Measurements from ENCODE around the gene EMP2.

EMP2 gene

GRCh38 chr16:10589109-10589508 lies 8.7 kb upstream of the EMP2 start:
- ATAC-seq: no peak
- no peak for TF ChIP-seq CREB5 (CRISPR knock-in tag; IDR thresholded peaks at IDR 0.05; ENCODE audit: low read depth)
- no peak for TF ChIP-seq ISL1 (CRISPR knock-in tag; IDR thresholded peaks at IDR 0.05)
- TF ChIP-seq ZFP3 (CRISPR knock-in tag; IDR thresholded peaks at IDR 0.05): no peak
- TF ChIP-seq TCF4 (CRISPR knock-in tag; IDR thresholded peaks at IDR 0.05; ENCODE audit: borderline replicate concordance): no peak
- no peak for TF ChIP-seq PPARA (CRISPR knock-in tag; IDR thresholded peaks at IDR 0.05; ENCODE audit: borderline replicate concordance)
- TF ChIP-seq ZNF70 (CRISPR knock-in tag; IDR thresholded peaks at IDR 0.05): no peak
- TF ChIP-seq TOX (CRISPR knock-in tag; IDR thresholded peaks at IDR 0.05; ENCODE audit: borderline replicate concordance): no peak
- no peak for TF ChIP-seq ESRRG (CRISPR knock-in tag; IDR thresholded peaks at IDR 0.05)
- TF ChIP-seq POU6F1 (CRISPR knock-in tag; IDR thresholded peaks at IDR 0.05; ENCODE audit: borderline replicate concordance, low read depth): no peak
- no peak for TF ChIP-seq ZFP30 (CRISPR knock-in tag; IDR thresholded peaks at IDR 0.05)
- no peak for TF ChIP-seq ZNF565 (CRISPR knock-in tag; conservative IDR thresholded peaks at IDR 0.05; ENCODE audit: low read depth)
- no peak for TF ChIP-seq CSRNP3 (CRISPR knock-in tag; IDR thresholded peaks at IDR 0.05)
- TF ChIP-seq BACH2 (CRISPR knock-in tag; IDR thresholded peaks at IDR 0.05; ENCODE audit: borderline replicate concordance): no peak
- no peak for TF ChIP-seq OSR1 (CRISPR knock-in tag; IDR thresholded peaks at IDR 0.05)
- no peak for TF ChIP-seq ARNTL (CRISPR knock-in tag; IDR thresholded peaks at IDR 0.05; ENCODE audit: borderline replicate concordance, low read depth)
- TF ChIP-seq ZNF8 (CRISPR knock-in tag; IDR thresholded peaks at IDR 0.05): no peak
- TF ChIP-seq RARB (CRISPR knock-in tag; IDR thresholded peaks at IDR 0.05): no peak
- TF ChIP-seq GLIS3 (CRISPR knock-in tag; IDR thresholded peaks at IDR 0.05): no peak
- no peak for TF ChIP-seq CSDC2 (CRISPR knock-in tag; IDR thresholded peaks at IDR 0.05)
- no peak for TF ChIP-seq PATZ1 (CRISPR knock-in tag; IDR thresholded peaks at IDR 0.05; ENCODE audit: borderline replicate concordance)

- no peak for ATAC-seq
- TF ChIP-seq PPARA (CRISPR knock-in tag; IDR thresholded peaks at IDR 0.05; ENCODE audit: borderline replicate concordance): no peak
- TF ChIP-seq OSR1 (CRISPR knock-in tag; IDR thresholded peaks at IDR 0.05): no peak
- no peak for TF ChIP-seq SNAI2 (CRISPR knock-in tag; IDR thresholded peaks at IDR 0.05)
- TF ChIP-seq ISL1 (CRISPR knock-in tag; IDR thresholded peaks at IDR 0.05): no peak
- no peak for TF ChIP-seq CSDC2 (CRISPR knock-in tag; IDR thresholded peaks at IDR 0.05)
- TF ChIP-seq CSRNP3 (CRISPR knock-in tag; IDR thresholded peaks at IDR 0.05): no peak
Measured at GRCh38 chr16:10587622-10588021, 7.2 kb upstream of the EMP2 start.

GRCh38 chr16:10584981-10585438 lies 4.6 kb upstream of the EMP2 start:
- TF ChIP-seq POU6F1 (CRISPR knock-in tag; IDR thresholded peaks at IDR 0.05; ENCODE audit: borderline replicate concordance, low read depth) (no peak), ARNTL (CRISPR knock-in tag; IDR thresholded peaks at IDR 0.05; ENCODE audit: borderline replicate concordance, low read depth) (no peak), TCF4 (CRISPR knock-in tag; IDR thresholded peaks at IDR 0.05; ENCODE audit: borderline replicate concordance) (no peak), OSR1 (CRISPR knock-in tag; IDR thresholded peaks at IDR 0.05) (no peak), ZFP30 (CRISPR knock-in tag; IDR thresholded peaks at IDR 0.05) (no peak), SNAI2 (CRISPR knock-in tag; IDR thresholded peaks at IDR 0.05) (no peak), CSDC2 (CRISPR knock-in tag; IDR thresholded peaks at IDR 0.05) (no peak), RARB (CRISPR knock-in tag; IDR thresholded peaks at IDR 0.05) (no peak), BACH2 (CRISPR knock-in tag; IDR thresholded peaks at IDR 0.05; ENCODE audit: borderline replicate concordance) (no peak), ESRRG (CRISPR knock-in tag; IDR thresholded peaks at IDR 0.05) (no peak), TOX (CRISPR knock-in tag; IDR thresholded peaks at IDR 0.05; ENCODE audit: borderline replicate concordance) (no peak), GLIS3 (CRISPR knock-in tag; IDR thresholded peaks at IDR 0.05) (no peak), ZNF8 (CRISPR knock-in tag; IDR thresholded peaks at IDR 0.05) (no peak), TSHZ2 (CRISPR knock-in tag; IDR thresholded peaks at IDR 0.05) (no peak)
- no peak for ATAC-seq

Measured in SK-N-SH treated with all-trans-retinoic acid at 6 μM for 48 hours (cell line).